Ovary (tissue), 9 donors: Measurements from ENCODE around the gene ZCCHC17. TPM values are rescaled to one million over a fixed set of nuclear protein-coding genes. Genes with fewer than 3 reads are reported as not detected.

Source experiments
- DNase-seq, 5 donors: peaks; one replicate each; pipeline ENCODE4 v3.0.0-alpha.2; 2019 to 2020
- H3K27ac ChIP-seq, 2 donors: fragments of 200-600 bp; one replicate each; pipeline versions ENCODE4 v1.5.1 to v1.8.0; 2019 to 2022
- H3K27me3 ChIP-seq: fragments of 200-600 bp; one replicate; pipeline ENCODE4 v1.8.0; 2022
- H3K36me3 ChIP-seq: fragments of 200-600 bp; sonication (generic); one replicate; pipeline ENCODE4 v1.5.1; 2019
- H3K4me1 ChIP-seq: one replicate; pipeline ENCODE4 v1.8.1; 2013; ENCODE audit warnings: mild to moderate bottlenecking, moderate library complexity; ENCODE audit not compliant: insufficient read depth
- H3K4me3 ChIP-seq: fragments of 200-600 bp; sonication (generic); one replicate; pipeline ENCODE4 v1.5.1; 2017
- H3K9me3 ChIP-seq, 2 donors: fragments of 200-600 bp in 1 of 2; sonication (generic) in 1 of 2; one replicate each; pipeline versions ENCODE4 v1.5.1 to v1.8.1; 2013 to 2019; ENCODE audit warnings: mild to moderate bottlenecking in 1 of 2, moderate library complexity in 1 of 2
- EP300 ChIP-seq: sonication (generic); formaldehyde crosslinking; IDR thresholded peaks from one replicate; pipeline ENCODE4 v1.6.1; 2017; ENCODE audit warnings: antibody characterized with exemption
- POLR2A ChIP-seq: fragments of 450-650 bp; IDR thresholded peaks from one replicate; pipeline ENCODE4 v1.6.1; 2017; ENCODE audit warnings: antibody characterized with exemption, mild to moderate bottlenecking, moderate library complexity
- WGBS, 3 donors: extraction: QIAGEN DNeasy Blood & Tissue Kit in 1 of 3; methylation state at CpG; one replicate each; pipeline versions ENCODE4 v1.1.5 to v1.1.7; 2013 to 2017; 5-methylcytosine and 5-hydroxymethylcytosine counted together
- intact Hi-C, 4 donors: fragments of 100-400 bp; cut with DNase I; formaldehyde crosslinking; loops; one replicate each; pipeline versions ENCODE4 v1.11.0 to v1.15.1; 2022 to 2023
- polyA plus RNA-seq, 2 donors: library from polyadenylated mRNA; stranded (reverse); fragments of 200-250 nt in 1 of 2; fragments of 350-450 nt in 1 of 2; fragmentation: Illumina TruSeq in 1 of 2; extraction: RNeasy Lipid Tissue Mini Kit (QIAGEN cat#74804) in 1 of 2; gene quantifications; one replicate each; pipeline ENCODE4 v1.2.3, GENCODE V29; 2013 to 2014
- total RNA-seq, 7 donors: library from RNA; depleted of rRNA in 2 of 7; stranded (reverse); fragments of >200 nt in 2 of 7; fragmentation: NEBNext Ultra II Directional in 3 of 7; extraction: Animal tissue kit (Norgen Biotek cat#: 25700) in 3 of 7; gene quantifications; one replicate each; pipeline versions ENCODE4 v1.1.0 to v1.2.4, GENCODE V29; 2016 to 2023
- TF ChIP-seq, protein P1 (sequence below), 3 donors: fragments of 450-650 bp in 2 of 3; fragments of 200-600 bp in 1 of 3; IDR thresholded peaks; one replicate each; pipeline versions ENCODE4 v1.5.1 to v1.8.0; 2016 to 2022; ENCODE audit warnings: antibody characterized with exemption in 3 of 3, mild to moderate bottlenecking in 1 of 3
- donor health status: DM: no; HTN: no; CAD: no; lungs with moderate emphysema.
- donor health status: DM: no; HTN: no; CAD: no.
- donor health status: Bipolar disorder and iron deficiency.
- donor health status: DM: yes; HTN: yes; CAD: no.
- donor health status: DM: no; HTN: no; CAD: no.
- donor health status: DM: yes; HTN: yes; CAD: no.

Gene ZCCHC17
- total and polyA plus RNA-seq, 9 donors = 16.0 to 48.5 (median 23.0) TPM

- Histone ChIP-seq H3K4me3 (no peak overlapping the region), H3K36me3 (no peaks in the 10 kb centered on the region), H3K27me3 (no peaks in the 10 kb centered on the region), H3K27ac (no peak overlapping the region), H3K4me1 (peaks cover 10% of the 10 kb centered on the region), H3K9me3 (no peaks in the 10 kb centered on the region)
- WGBS, 3 donors = 93 to 97% (median 94%) methylated on average over 3 of the region's 3 CpGs
- TF ChIP-seq POLR2A = no peak
- TF ChIP-seq, protein P1, sequence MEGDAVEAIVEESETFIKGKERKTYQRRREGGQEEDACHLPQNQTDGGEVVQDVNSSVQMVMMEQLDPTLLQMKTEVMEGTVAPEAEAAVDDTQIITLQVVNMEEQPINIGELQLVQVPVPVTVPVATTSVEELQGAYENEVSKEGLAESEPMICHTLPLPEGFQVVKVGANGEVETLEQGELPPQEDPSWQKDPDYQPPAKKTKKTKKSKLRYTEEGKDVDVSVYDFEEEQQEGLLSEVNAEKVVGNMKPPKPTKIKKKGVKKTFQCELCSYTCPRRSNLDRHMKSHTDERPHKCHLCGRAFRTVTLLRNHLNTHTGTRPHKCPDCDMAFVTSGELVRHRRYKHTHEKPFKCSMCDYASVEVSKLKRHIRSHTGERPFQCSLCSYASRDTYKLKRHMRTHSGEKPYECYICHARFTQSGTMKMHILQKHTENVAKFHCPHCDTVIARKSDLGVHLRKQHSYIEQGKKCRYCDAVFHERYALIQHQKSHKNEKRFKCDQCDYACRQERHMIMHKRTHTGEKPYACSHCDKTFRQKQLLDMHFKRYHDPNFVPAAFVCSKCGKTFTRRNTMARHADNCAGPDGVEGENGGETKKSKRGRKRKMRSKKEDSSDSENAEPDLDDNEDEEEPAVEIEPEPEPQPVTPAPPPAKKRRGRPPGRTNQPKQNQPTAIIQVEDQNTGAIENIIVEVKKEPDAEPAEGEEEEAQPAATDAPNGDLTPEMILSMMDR (IDR thresholded peaks at IDR 0.05) = no peak
- no peak for TF ChIP-seq EP300
- intact Hi-C loops = no loop called here
- no peak for DNase-seq
These were observed 3.4 kb downstream of the ZCCHC17 start for GRCh38 chr1:31300193-31300592.

DNA sequence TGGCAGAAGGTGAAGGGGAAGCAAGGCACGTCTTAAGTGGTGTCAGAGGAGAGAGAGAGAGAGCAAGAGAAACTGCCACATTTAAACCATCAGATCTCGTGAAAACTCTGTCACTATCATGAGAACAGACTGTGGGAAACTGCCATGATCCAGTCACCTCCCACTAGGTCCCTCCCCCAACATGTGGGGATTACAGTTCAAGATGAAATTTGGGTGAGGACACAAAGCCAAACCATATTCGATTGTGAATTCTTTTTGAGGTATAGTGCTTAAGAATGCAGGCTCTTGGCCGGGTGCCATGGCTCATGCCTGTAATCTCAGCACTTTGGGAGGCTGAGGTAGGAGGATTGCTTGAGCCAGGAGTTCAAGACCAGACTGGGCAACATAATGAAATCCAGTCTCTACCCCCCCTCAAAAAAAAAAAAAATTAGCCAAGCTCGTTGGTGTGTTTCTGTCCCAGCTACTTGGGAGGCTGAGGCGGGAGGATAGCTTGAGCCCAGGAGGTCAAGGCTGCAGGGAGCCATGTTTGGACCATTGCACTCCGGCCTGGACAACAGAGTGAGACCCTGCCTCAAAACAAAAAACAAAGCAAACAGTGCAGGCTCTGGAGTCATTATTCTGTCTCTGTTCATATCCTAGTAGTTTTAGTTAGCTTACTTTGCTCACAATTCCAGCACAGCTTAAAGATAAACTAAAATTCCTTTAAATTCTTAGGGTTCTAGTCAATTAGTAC, 6.0 kb downstream of the ZCCHC17 start:
- Histone ChIP-seq H3K4me1 (peaks cover 2% of the 10 kb centered on the region), H3K4me3 (no peak overlapping the region), H3K27ac (no peak overlapping the region), H3K36me3 (no peaks in the 10 kb centered on the region), H3K27me3 (no peaks in the 10 kb centered on the region), H3K9me3 (no peaks in the 10 kb centered on the region)
- TF ChIP-seq, protein P1 (IDR thresholded peaks at IDR 0.05) = no peak
- TF ChIP-seq EP300 (no peak), POLR2A (no peak)
- no peak for DNase-seq
- intact Hi-C loops = no loop called here
- WGBS, 3 donors = 54 to 72% (median 64%) methylated on average over 7 of the region's 7 CpGs

DNA sequence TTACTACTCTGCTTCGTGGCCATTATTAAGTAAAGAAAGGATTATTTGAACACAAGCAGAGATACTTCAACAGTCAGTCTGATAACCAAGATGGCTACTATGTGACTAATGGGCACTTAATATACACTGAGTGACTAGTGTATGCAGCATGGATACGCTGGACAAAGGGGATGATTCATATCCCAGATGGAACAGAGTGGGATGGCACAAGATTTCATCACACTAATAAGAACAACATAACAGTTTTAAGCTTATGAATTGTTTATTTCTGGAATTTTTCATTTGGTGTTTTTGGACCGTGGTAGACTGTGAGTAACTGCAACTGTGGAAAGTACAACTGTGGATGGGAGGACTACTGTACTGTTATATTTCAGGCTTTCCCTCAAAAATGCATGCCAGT, 9.4 kb downstream of the ZCCHC17 start:
- Histone ChIP-seq H3K36me3 (no peaks in the 10 kb centered on the region), H3K27me3 (no peaks in the 10 kb centered on the region), H3K9me3 (no peaks in the 10 kb centered on the region), H3K4me1 (no peaks in the 10 kb centered on the region), H3K4me3 (no peak overlapping the region), H3K27ac (no peak overlapping the region)
- 70 to 81% (median 72%) methylated on average over 3 of the region's 3 CpGs for whole genome bisulfite sequencing, 3 donors
- TF ChIP-seq EP300 (no peak), POLR2A (no peak)
- TF ChIP-seq, protein P1 (IDR thresholded peaks at IDR 0.05) = no peak
- intact Hi-C loops = no loop called here
- no peak for DNase-seq

DNA sequence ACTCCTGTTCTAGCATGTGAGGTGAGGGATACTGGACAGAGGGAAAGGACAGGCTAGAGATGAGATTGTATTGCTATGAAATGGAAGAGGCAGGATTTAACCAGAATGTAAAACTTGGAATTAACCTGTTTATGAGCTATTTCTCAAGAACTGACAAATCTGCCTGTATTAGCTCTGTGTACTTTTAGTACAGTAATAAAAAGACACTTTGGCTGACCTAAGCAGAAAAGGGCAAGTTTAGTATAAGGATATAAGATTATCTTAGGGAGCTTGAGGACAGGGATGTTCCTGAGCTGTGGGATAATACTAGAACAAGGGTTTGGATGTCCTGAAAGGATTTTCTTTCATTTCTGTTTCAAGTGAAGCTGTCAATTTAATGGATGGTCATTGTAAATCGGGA, 11.2 kb downstream of the ZCCHC17 start:
- intact Hi-C loops = no loop called here
- Histone ChIP-seq H3K9me3 (no peaks in the 10 kb centered on the region), H3K27me3 (no peaks in the 10 kb centered on the region), H3K4me3 (no peak overlapping the region), H3K4me1 (no peaks in the 10 kb centered on the region), H3K36me3 (no peaks in the 10 kb centered on the region), H3K27ac (no peak overlapping the region)
- WGBS, 3 donors = 2 to 81% (median 50%) methylated on average over 1 of the region's 1 CpG
- no peak for DNase-seq
- TF ChIP-seq, protein P1 (IDR thresholded peaks at IDR 0.05) = no peak
- TF ChIP-seq POLR2A = no peak
- TF ChIP-seq EP300 = no peak
